ENCODE measurements around the gene ARHGAP6. TPM values are rescaled to one million over a fixed set of nuclear protein-coding genes. Genes with fewer than 3 reads are reported as not detected.

Gene ARHGAP6
- polyA plus RNA-seq, 4 donors, result 14.1 to 18.6 (median 15.7) TPM

- no peak for DNase-seq (ENCODE audit: low read depth in 4 of 4, low spot score in 3 of 4)
These were observed 329.5 kb downstream of the ARHGAP6 start for GRCh38 chrX:11336201-11336600.

GRCh38 chrX:11334165-11334564, 331.6 kb downstream of the ARHGAP6 start:
- DNase-seq (ENCODE audit: low read depth in 4 of 4, low spot score in 3 of 4), result no peak

GRCh38 chrX:11331788-11332187, 333.9 kb downstream of the ARHGAP6 start:
- DNase-seq (ENCODE audit: low read depth in 4 of 4, low spot score in 3 of 4), result no peak

GRCh38 chrX:11329021-11329420, 336.7 kb downstream of the ARHGAP6 start:
- DNase-seq (ENCODE audit: low read depth in 4 of 4, low spot score in 3 of 4), result no peak

- no peak for DNase-seq (ENCODE audit: low read depth in 4 of 4, low spot score in 3 of 4)
These were observed 337.6 kb downstream of the ARHGAP6 start for GRCh38 chrX:11328134-11328533.

GRCh38 chrX:11321986-11322385, 343.7 kb downstream of the ARHGAP6 start:
- no peak for DNase-seq (ENCODE audit: low read depth in 4 of 4, low spot score in 3 of 4)

GRCh38 chrX:11319806-11320520, 345.8 kb downstream of the ARHGAP6 start:
- no peak for DNase-seq (ENCODE audit: low read depth in 4 of 4, low spot score in 3 of 4)

- DNase-seq (ENCODE audit: low read depth in 4 of 4, low spot score in 3 of 4), result no peak
These were observed 354.0 kb downstream of the ARHGAP6 start for GRCh38 chrX:11311706-11312105.

- no peak for DNase-seq (ENCODE audit: low read depth in 4 of 4, low spot score in 3 of 4)
These were observed 356.5 kb downstream of the ARHGAP6 start for GRCh38 chrX:11309220-11309619.

GRCh38 chrX:11305641-11306040, 360.1 kb downstream of the ARHGAP6 start:
- DNase-seq (ENCODE audit: low read depth in 4 of 4, low spot score in 3 of 4), result no peak

- DNase-seq (ENCODE audit: low read depth in 4 of 4, low spot score in 3 of 4), result no peak
These were observed 360.9 kb downstream of the ARHGAP6 start for GRCh38 chrX:11304829-11305228.

- no peak for DNase-seq (ENCODE audit: low read depth in 4 of 4, low spot score in 3 of 4)
These were observed 367.1 kb downstream of the ARHGAP6 start for GRCh38 chrX:11298600-11298999.

- no peak for DNase-seq (ENCODE audit: low read depth in 4 of 4, low spot score in 3 of 4)
These were observed 369.7 kb downstream of the ARHGAP6 start for GRCh38 chrX:11296051-11296450.

GRCh38 chrX:11293113-11293512, 372.6 kb downstream of the ARHGAP6 start, which contains the start of gene AMELX:
TSS of gene AMELX (plus strand) at chrX:11293413. CDS start at chrX:11294789, 1,376 bp downstream.
- no peak for DNase-seq (ENCODE audit: low read depth in 4 of 4, low spot score in 3 of 4)

GRCh38 chrX:11290416-11291102, 375.2 kb downstream of the ARHGAP6 start:
- DNase-seq (ENCODE audit: low read depth in 4 of 4, low spot score in 3 of 4), result no peak

- DNase-seq (ENCODE audit: low read depth in 4 of 4, low spot score in 3 of 4), result no peak
These were observed 378.2 kb downstream of the ARHGAP6 start for GRCh38 chrX:11287505-11287904.

- no peak for DNase-seq (ENCODE audit: low read depth in 4 of 4, low spot score in 3 of 4)
These were observed 380.1 kb downstream of the ARHGAP6 start for GRCh38 chrX:11285651-11286050.

GRCh38 chrX:11282043-11282442, 383.7 kb downstream of the ARHGAP6 start:
- DNase-seq (ENCODE audit: low read depth in 4 of 4, low spot score in 3 of 4), result no peak

GRCh38 chrX:11273544-11273943, 392.2 kb downstream of the ARHGAP6 start:
- no peak for DNase-seq (ENCODE audit: low read depth in 4 of 4, low spot score in 3 of 4)

- no peak for DNase-seq (ENCODE audit: low read depth in 4 of 4, low spot score in 3 of 4)
These were observed 392.9 kb downstream of the ARHGAP6 start for GRCh38 chrX:11272863-11273262.

GRCh38 chrX:11272290-11272689, 393.4 kb downstream of the ARHGAP6 start:
- no peak for DNase-seq (ENCODE audit: low read depth in 4 of 4, low spot score in 3 of 4)

- no peak for DNase-seq (ENCODE audit: low read depth in 4 of 4, low spot score in 3 of 4)
These were observed 395.7 kb downstream of the ARHGAP6 start for GRCh38 chrX:11269996-11270395.

All from right renal pelvis (tissue), 4 donors.